ENCODE data around the gene C2CD4C. TPM values are rescaled to one million over a fixed set of nuclear protein-coding genes. Genes with fewer than 3 reads are reported as not detected.

C2CD4C gene
- total RNA-seq, 1 donor from 2014 or later, result 0.14 TPM

- intact Hi-C loops (cut with micrococcal nuclease), result no loop called here
- Mint-ChIP-seq H3K27ac (no peak overlapping the region), H3K36me3 (ENCODE audit: low read depth) (no peaks in the 10 kb centered on the region), H3K27me3 (ENCODE audit: low read depth) (peaks cover 10% of the 10 kb centered on the region), H3K4me3 (ENCODE audit: low read depth) (no peak overlapping the region), H3K4me1 (ENCODE audit: low read depth) (peaks cover 3% of the 10 kb centered on the region), H3K9me3 (no peaks in the 10 kb centered on the region)
- no peak for DNase-seq (ENCODE audit: low spot score)
These were observed 1.2 kb downstream of the C2CD4C start for GRCh38 chr19:407511-408440.

GRCh38 chr19:406971-407510 is 1.9 kb downstream of the C2CD4C start:
- no peaks in the 10 kb centered on the region for H3K9me3 Mint-ChIP-seq
- DNase-seq (ENCODE audit: low spot score), result no peak
- peaks cover 3% of the 10 kb centered on the region for H3K4me1 Mint-ChIP-seq (ENCODE audit: low read depth)
- H3K27me3 Mint-ChIP-seq (ENCODE audit: low read depth), result peaks cover 10% of the 10 kb centered on the region
- no peak overlapping the region for H3K4me3 Mint-ChIP-seq (ENCODE audit: low read depth)
- no peak overlapping the region for H3K27ac Mint-ChIP-seq
- intact Hi-C loops (cut with micrococcal nuclease), result no loop called here
- no peaks in the 10 kb centered on the region for H3K36me3 Mint-ChIP-seq (ENCODE audit: low read depth)

- intact Hi-C loops (cut with micrococcal nuclease), result no loop called here
- DNase-seq (ENCODE audit: low spot score), result no peak
- peaks cover 10% of the 10 kb centered on the region for H3K27me3 Mint-ChIP-seq (ENCODE audit: low read depth)
- no peaks in the 10 kb centered on the region for H3K9me3 Mint-ChIP-seq
- H3K36me3 Mint-ChIP-seq (ENCODE audit: low read depth), result no peaks in the 10 kb centered on the region
- no peak overlapping the region for H3K4me3 Mint-ChIP-seq (ENCODE audit: low read depth)
- peaks cover 3% of the 10 kb centered on the region for H3K4me1 Mint-ChIP-seq (ENCODE audit: low read depth)
- H3K27ac Mint-ChIP-seq, result no peak overlapping the region
These were observed 2.7 kb downstream of the C2CD4C start for GRCh38 chr19:406135-406781.

GRCh38 chr19:405121-405965 is 3.6 kb downstream of the C2CD4C start:
- H3K9me3 Mint-ChIP-seq, result no peaks in the 10 kb centered on the region
- no peak overlapping the region for H3K4me3 Mint-ChIP-seq (ENCODE audit: low read depth)
- H3K27me3 Mint-ChIP-seq (ENCODE audit: low read depth), result peaks cover 10% of the 10 kb centered on the region
- no peak for DNase-seq (ENCODE audit: low spot score)
- H3K4me1 Mint-ChIP-seq (ENCODE audit: low read depth), result peaks cover 3% of the 10 kb centered on the region
- H3K36me3 Mint-ChIP-seq (ENCODE audit: low read depth), result no peaks in the 10 kb centered on the region
- H3K27ac Mint-ChIP-seq, result no peak overlapping the region
- intact Hi-C loops (cut with micrococcal nuclease), result no loop called here

DNA sequence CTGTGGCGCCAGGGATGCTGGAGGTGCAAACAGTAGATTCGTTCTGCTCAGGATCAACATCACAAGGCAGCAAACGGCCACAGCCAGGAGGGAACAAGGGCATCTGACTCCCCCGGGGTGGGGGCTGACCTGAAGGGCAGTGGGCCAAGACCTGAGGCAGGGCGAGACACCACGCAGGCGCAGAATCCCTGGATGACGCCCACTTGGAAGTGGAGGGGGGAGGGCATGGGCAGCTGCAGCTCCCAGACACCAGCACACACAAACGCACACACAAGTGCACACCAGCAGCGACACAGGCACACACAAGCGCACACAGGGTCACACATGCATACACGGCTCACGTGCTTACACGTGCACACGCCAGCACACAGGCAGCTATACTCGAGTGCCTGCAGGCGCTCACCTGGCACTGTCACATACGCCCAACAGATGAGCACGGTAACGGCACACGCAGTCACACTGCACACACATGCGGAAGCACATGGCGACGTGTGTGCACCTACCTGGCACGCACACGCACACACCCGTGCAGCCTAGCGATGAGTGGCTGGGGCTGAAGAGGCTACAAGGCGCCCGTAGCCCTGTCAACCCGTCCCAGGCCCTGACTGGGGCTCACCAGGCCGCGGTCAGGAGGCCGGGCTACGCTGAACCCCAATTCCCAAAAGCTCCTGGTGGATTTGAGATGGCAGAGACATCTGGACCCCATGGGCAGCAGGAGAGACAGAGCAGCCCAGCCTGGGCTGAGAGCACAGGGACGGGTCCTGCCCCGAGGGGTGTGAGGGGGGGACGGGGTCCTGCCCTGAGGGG is 5.5 kb downstream of the C2CD4C start:
- Mint-ChIP-seq H3K27ac (no peak overlapping the region), H3K27me3 (ENCODE audit: low read depth) (no peaks in the 10 kb centered on the region), H3K4me3 (ENCODE audit: low read depth) (no peak overlapping the region), H3K4me1 (ENCODE audit: low read depth) (no peaks in the 10 kb centered on the region), H3K9me3 (no peaks in the 10 kb centered on the region), H3K36me3 (ENCODE audit: low read depth) (no peaks in the 10 kb centered on the region)
- intact Hi-C loops (cut with micrococcal nuclease), result no loop called here
- no peak for DNase-seq (ENCODE audit: low spot score)

DNA sequence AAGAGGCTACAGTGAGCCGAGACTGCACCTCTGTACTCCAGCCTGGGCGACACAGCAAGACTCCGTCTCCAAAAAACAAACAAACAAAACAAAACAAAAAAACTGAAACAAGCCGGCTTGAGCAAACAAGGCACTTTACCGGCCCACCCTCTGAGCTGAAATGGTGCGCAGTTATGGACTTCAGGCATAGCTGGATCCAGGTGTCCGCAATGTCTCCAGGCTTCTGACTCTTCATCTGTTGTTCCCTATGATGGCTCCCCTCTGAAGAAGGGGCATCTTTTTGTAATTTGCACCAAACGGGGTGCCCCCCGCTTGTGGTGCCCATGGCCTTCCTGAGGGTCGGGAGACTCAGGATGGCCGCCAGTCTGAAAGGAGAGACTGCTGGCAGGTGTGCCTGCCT is 6.2 kb downstream of the C2CD4C start:
- intact Hi-C loops (cut with micrococcal nuclease), result no loop called here
- H3K27ac Mint-ChIP-seq, result no peak overlapping the region
- no peak for DNase-seq (ENCODE audit: low spot score)
- peaks cover under 1% of the 10 kb centered on the region for H3K9me3 Mint-ChIP-seq
- no peak overlapping the region for H3K4me3 Mint-ChIP-seq (ENCODE audit: low read depth)
- H3K27me3 Mint-ChIP-seq (ENCODE audit: low read depth), result no peaks in the 10 kb centered on the region
- no peaks in the 10 kb centered on the region for H3K4me1 Mint-ChIP-seq (ENCODE audit: low read depth)
- H3K36me3 Mint-ChIP-seq (ENCODE audit: low read depth), result no peaks in the 10 kb centered on the region

- no peak for DNase-seq (ENCODE audit: low spot score)
- H3K27me3 Mint-ChIP-seq (ENCODE audit: low read depth), result no peaks in the 10 kb centered on the region
- H3K36me3 Mint-ChIP-seq (ENCODE audit: low read depth), result no peaks in the 10 kb centered on the region
- H3K27ac Mint-ChIP-seq, result no peak overlapping the region
- H3K9me3 Mint-ChIP-seq, result peaks cover 9% of the 10 kb centered on the region
- intact Hi-C loops (cut with micrococcal nuclease), result no loop called here
- no peak overlapping the region for H3K4me3 Mint-ChIP-seq (ENCODE audit: low read depth)
- H3K4me1 Mint-ChIP-seq (ENCODE audit: low read depth), result no peaks in the 10 kb centered on the region
These were observed 7.0 kb downstream of the C2CD4C start for GRCh38 chr19:401866-402511.

- no peaks in the 10 kb centered on the region for H3K27me3 Mint-ChIP-seq (ENCODE audit: low read depth)
- H3K4me3 Mint-ChIP-seq (ENCODE audit: low read depth), result no peak overlapping the region
- H3K27ac Mint-ChIP-seq, result no peak overlapping the region
- intact Hi-C loops (cut with micrococcal nuclease), result no loop called here
- H3K4me1 Mint-ChIP-seq (ENCODE audit: low read depth), result no peaks in the 10 kb centered on the region
- no peaks in the 10 kb centered on the region for H3K36me3 Mint-ChIP-seq (ENCODE audit: low read depth)
- DNase-seq (ENCODE audit: low spot score), result no peak
- H3K9me3 Mint-ChIP-seq, result peaks cover 11% of the 10 kb centered on the region
These were observed 7.7 kb downstream of the C2CD4C start for GRCh38 chr19:400976-401865.

GRCh38 chr19:399370-399769 is 9.6 kb downstream of the C2CD4C start:
- Mint-ChIP-seq H3K27ac (no peak overlapping the region), H3K4me3 (ENCODE audit: low read depth) (no peak overlapping the region), H3K27me3 (ENCODE audit: low read depth) (no peaks in the 10 kb centered on the region), H3K9me3 (peaks cover 20% of the 10 kb centered on the region), H3K36me3 (ENCODE audit: low read depth) (peaks cover under 1% of the 10 kb centered on the region), H3K4me1 (ENCODE audit: low read depth) (no peaks in the 10 kb centered on the region)
- intact Hi-C loops (cut with micrococcal nuclease), result no loop called here
- DNase-seq (ENCODE audit: low spot score), result no peak

DNA sequence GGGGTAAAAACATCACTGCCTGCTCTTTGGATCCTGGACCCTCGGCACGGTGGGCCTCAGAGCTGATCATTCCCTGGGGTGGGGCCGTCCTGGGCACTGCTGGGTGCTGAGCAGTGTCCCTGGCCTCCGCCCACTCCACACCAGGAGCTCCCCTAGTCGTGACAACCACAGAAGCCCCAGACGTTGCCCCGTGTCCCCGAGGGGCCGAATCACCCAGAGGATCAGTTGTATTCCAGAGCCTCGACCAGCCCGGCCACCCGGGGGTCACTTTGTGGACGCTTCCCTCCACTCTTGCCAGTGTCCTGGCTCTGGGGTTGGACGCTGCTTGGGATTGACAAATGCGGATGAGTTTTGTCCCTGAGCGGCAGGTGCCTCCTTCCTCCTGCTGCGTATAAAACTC is 10.2 kb downstream of the C2CD4C start:
- Mint-ChIP-seq H3K27me3 (ENCODE audit: low read depth) (no peaks in the 10 kb centered on the region), H3K27ac (no peak overlapping the region), H3K4me1 (ENCODE audit: low read depth) (no peaks in the 10 kb centered on the region), H3K36me3 (ENCODE audit: low read depth) (peaks cover 4% of the 10 kb centered on the region), H3K9me3 (peaks cover 27% of the 10 kb centered on the region), H3K4me3 (ENCODE audit: low read depth) (no peak overlapping the region)
- no peak for DNase-seq (ENCODE audit: low spot score)
- intact Hi-C loops (cut with micrococcal nuclease), result no loop called here
